ENCODE data around the gene LCE1B. TPM values are rescaled to one million over a fixed set of nuclear protein-coding genes. Genes with fewer than 3 reads are reported as not detected.

Gene LCE1B, protein sequence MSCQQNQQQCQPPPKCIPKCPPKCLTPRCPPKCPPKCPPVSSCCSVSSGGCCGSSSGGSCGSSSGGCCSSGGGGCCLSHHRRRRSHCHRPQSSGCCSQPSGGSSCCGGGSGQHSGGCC
- total RNA-seq (not detected), polyA plus RNA-seq (not detected), total RNA-seq (not detected)

DNA sequence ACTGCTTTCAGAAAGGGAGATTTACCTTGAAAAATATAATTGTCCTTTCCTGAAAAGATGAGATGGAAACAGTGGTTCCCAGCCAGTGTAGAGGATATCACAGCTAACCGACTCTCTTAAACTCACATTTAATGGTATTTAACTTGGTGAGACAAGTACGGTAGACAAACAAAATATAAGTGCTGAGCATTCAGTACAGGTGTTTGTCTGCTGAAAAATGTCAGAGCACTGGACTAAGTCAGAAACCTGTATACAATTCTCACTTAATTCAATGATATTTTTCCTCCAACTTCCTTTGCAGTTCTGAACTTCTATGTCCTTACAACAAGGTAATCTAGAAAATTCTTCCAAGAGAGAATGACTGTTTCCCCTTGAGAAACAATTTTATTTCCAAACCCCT is at the start of gene LCE1B:
LCE1B (plus strand) TSS at position 301 of the 400 bp plus-strand sequence. CDS start 476 bp downstream, outside the sequence.
- DNase-seq, result no peak
- intact Hi-C loops (cut with micrococcal nuclease), result no loop called here

DNA sequence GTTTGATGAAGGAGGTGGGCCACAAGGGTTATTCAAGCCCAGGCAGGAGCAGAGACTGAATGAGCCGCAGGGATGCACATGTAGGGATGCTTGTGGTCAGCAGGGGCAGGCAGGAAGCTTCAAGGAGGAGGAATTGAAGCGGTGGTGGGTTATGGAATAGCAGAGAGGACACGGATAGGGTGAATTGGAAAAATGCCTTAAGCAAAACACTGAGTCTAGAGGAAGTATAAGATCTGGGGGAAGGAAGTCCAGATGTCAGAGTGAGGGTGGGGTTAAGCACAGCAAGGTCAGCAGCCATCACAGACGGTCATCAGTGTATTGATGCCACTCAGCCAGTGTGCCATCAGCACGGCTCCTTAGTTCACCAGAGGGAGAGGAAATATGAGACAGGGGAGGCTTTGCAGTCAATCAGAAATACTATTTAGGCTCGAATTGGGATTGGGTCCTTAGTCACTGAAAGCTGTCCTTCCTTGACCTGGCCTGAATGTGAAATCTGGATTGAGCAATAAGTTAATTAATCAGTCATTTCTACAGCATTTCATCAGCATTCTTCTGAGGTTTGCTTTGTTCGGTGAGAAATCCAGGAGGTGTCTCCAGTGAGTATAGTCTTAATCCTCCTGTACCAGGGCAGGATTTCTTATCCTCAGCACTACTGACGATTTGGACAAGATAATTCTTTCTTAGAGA is 42.8 kb upstream of the LCE1B start:
- POLR2A ChIA-PET, result no interaction called here

More for the DNA sequence above, at the start of gene LCE1B:
- no peaks in the 10 kb centered on the region for H3K4me1 Mint-ChIP-seq
- H3K27ac ChIP-seq (ENCODE audit: low read depth, low read length), result no peak within 1 kb of the TSS
- H3K36me3 Mint-ChIP-seq, result no peaks in the 10 kb centered on the region
- ATAC-seq, result no peak
- H3K27me3 ChIP-seq (ENCODE audit: control insufficient read depth in 2 of 2, insufficient read depth in 2 of 2, low read length in 2 of 2), result no peaks in the 10 kb centered on the region
- H3K4me1 ChIP-seq (ENCODE audit: control insufficient read depth in 2 of 2, insufficient read depth in 2 of 2, low read length in 2 of 2), result no peaks in the 10 kb centered on the region
- peaks cover 0 to 5% (median 0%) of the 10 kb centered on the region in 11 donors for H3K9me3 Mint-ChIP-seq
- no peak within 1 kb of the TSS for H3K4me3 ChIP-seq (ENCODE audit: low read length)
- no peak within 1 kb of the TSS for H3K27ac Mint-ChIP-seq
- H3K27me3 Mint-ChIP-seq, result peaks cover 2 to 23% (median 10%) of the 10 kb centered on the region in 5 donors
- ChIA-PET CTCF (no interaction called here), POLR2A (no interaction called here)
- H3K9me3 ChIP-seq (ENCODE audit: control insufficient read depth in 2 of 3, low read length in 3 of 3), result no peaks in the 10 kb centered on the region
- H3K4me3 Mint-ChIP-seq, result no peak within 1 kb of the TSS
- H3K36me3 ChIP-seq (ENCODE audit: control insufficient read depth in 2 of 3, insufficient read depth in 3 of 3, low read length in 3 of 3), result no peaks in the 10 kb centered on the region

DNA sequence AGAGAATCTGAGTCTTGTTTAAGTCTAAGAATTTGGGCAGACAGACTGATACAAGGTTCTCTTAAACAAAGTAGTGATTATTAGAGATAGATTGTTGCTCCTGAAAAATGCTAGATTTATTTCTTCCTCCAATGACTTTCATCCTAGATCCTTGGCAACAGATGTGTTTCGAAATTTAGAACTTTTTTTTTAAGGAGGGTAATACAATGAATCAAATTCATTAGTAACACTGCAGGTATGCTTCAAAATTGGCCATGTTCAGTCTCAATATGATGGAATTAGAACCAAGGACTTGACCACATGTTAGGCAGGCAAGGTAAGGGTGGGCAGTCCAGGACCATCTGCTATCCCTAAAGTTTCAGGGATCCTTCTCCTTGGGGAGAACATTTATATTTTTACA is 41.4 kb upstream of the LCE1B start:
- Histone ChIP-seq H3K9me3 (ENCODE audit: control insufficient read depth in 2 of 3, low read length in 3 of 3) (no peaks in the 10 kb centered on the region), H3K36me3 (ENCODE audit: control insufficient read depth in 2 of 3, insufficient read depth in 3 of 3, low read length in 3 of 3) (no peaks in the 10 kb centered on the region), H3K27ac (ENCODE audit: low read depth, low read length) (no peak overlapping the region), H3K4me1 (ENCODE audit: control insufficient read depth in 2 of 2, insufficient read depth in 2 of 2, low read length in 2 of 2) (no peaks in the 10 kb centered on the region), H3K4me3 (ENCODE audit: low read length) (no peak overlapping the region), H3K27me3 (ENCODE audit: control insufficient read depth in 2 of 2, insufficient read depth in 2 of 2, low read length in 2 of 2) (no peaks in the 10 kb centered on the region)
- DNase-seq (no peak), ATAC-seq (no peak)
- Mint-ChIP-seq H3K4me3 (no peak overlapping the region), H3K36me3 (peaks cover 0 to 2% (median 0%) of the 10 kb centered on the region in 5 donors), H3K4me1 (no peaks in the 10 kb centered on the region), H3K9me3 (peaks cover 0 to 11% (median 3%) of the 10 kb centered on the region in 11 donors), H3K27me3 (peaks cover 0 to 34% (median 21%) of the 10 kb centered on the region in 5 donors), H3K27ac (no peak overlapping the region)
- ChIA-PET POLR2A (no interaction called here), CTCF (no interaction called here)
- intact Hi-C loops (cut with micrococcal nuclease), result no loop called here

More for the DNA sequence above, 42.8 kb upstream of the LCE1B start:
- Mint-ChIP-seq H3K27ac (no peak overlapping the region), H3K36me3 (peaks cover 0 to 3% (median 0%) of the 10 kb centered on the region in 5 donors), H3K27me3 (peaks cover 0 to 30% (median 14%) of the 10 kb centered on the region in 5 donors), H3K4me3 (no peak overlapping the region), H3K9me3 (peaks cover 0 to 7% (median 2%) of the 10 kb centered on the region in 11 donors), H3K4me1 (no peaks in the 10 kb centered on the region)
- no peaks in the 10 kb centered on the region for H3K27me3 ChIP-seq (ENCODE audit: control insufficient read depth in 2 of 2, insufficient read depth in 2 of 2, low read length in 2 of 2)
- H3K27ac ChIP-seq (ENCODE audit: low read depth, low read length), result no peak overlapping the region
- DNase-seq (no peak), ATAC-seq (no peak)
- H3K4me1 ChIP-seq (ENCODE audit: control insufficient read depth in 2 of 2, insufficient read depth in 2 of 2, low read length in 2 of 2), result no peaks in the 10 kb centered on the region
- no peak overlapping the region for H3K4me3 ChIP-seq (ENCODE audit: low read length)
- intact Hi-C loops (cut with micrococcal nuclease), result no loop called here
- H3K36me3 ChIP-seq (ENCODE audit: control insufficient read depth in 2 of 3, insufficient read depth in 3 of 3, low read length in 3 of 3), result no peaks in the 10 kb centered on the region
- CTCF ChIA-PET, result no interaction called here
- H3K9me3 ChIP-seq (ENCODE audit: control insufficient read depth in 2 of 3, low read length in 3 of 3), result no peaks in the 10 kb centered on the region

DNA sequence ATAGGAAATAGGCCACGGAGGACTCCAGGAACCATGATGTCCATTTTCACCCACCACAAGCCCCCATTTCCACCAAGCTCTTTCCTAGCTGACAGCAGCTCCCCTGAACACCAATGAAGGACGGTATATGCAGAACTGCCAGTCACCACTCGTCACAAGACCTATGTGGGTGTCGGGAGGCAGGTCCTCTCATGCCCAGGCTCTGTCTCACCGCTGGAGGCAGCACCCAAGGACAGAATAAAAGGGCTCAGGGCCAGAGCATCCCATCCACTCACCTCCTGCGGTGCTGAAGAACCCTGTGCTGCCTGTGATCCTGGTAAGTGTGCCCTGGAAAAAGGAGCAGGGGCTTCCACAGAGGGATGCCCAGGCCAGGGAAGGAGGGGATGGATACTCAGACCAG is 36.9 kb upstream of the LCE1B start, which contains the start of gene LCE1F:
LCE1F (plus strand) TSS at position 266 of the 400 bp plus-strand sequence. CDS start 1,232 bp downstream, outside the sequence.
- H3K4me1 ChIP-seq (ENCODE audit: control insufficient read depth in 2 of 2, insufficient read depth in 2 of 2, low read length in 2 of 2), result no peaks in the 10 kb centered on the region
- no peak within 1 kb of the TSS for H3K27ac Mint-ChIP-seq
- H3K4me1 Mint-ChIP-seq, result no peaks in the 10 kb centered on the region
- no peak within 1 kb of the TSS for H3K4me3 Mint-ChIP-seq
- H3K27me3 Mint-ChIP-seq, result peaks cover 4 to 47% (median 33%) of the 10 kb centered on the region in 5 donors
- intact Hi-C loops (cut with micrococcal nuclease), result no loop called here
- no peaks in the 10 kb centered on the region for H3K27me3 ChIP-seq (ENCODE audit: control insufficient read depth in 2 of 2, insufficient read depth in 2 of 2, low read length in 2 of 2)
- ATAC-seq, result no peak
- H3K27ac ChIP-seq (ENCODE audit: low read depth, low read length), result no peak within 1 kb of the TSS
- CTCF ChIA-PET, result no interaction called here
- DNase-seq, result no peak
- H3K4me3 ChIP-seq (ENCODE audit: low read length), result no peak within 1 kb of the TSS
- H3K36me3 ChIP-seq (ENCODE audit: control insufficient read depth in 2 of 3, insufficient read depth in 3 of 3, low read length in 3 of 3), result no peaks in the 10 kb centered on the region
- H3K9me3 Mint-ChIP-seq, result peaks cover 0 to 11% (median 3%) of the 10 kb centered on the region in 11 donors
- no peaks in the 10 kb centered on the region for H3K36me3 Mint-ChIP-seq
- H3K9me3 ChIP-seq (ENCODE audit: control insufficient read depth in 2 of 3, low read length in 3 of 3), result no peaks in the 10 kb centered on the region
- POLR2A ChIA-PET, result no interaction called here

GRCh38 chr1:152776361-152776760 is 35.4 kb upstream of the LCE1B start:
- DNase-seq, result no peak
- Histone ChIP-seq H3K9me3 (ENCODE audit: control insufficient read depth in 2 of 3, low read length in 3 of 3) (no peaks in the 10 kb centered on the region), H3K27ac (ENCODE audit: low read depth, low read length) (no peak overlapping the region), H3K4me3 (ENCODE audit: low read length) (no peak overlapping the region), H3K36me3 (ENCODE audit: control insufficient read depth in 2 of 3, insufficient read depth in 3 of 3, low read length in 3 of 3) (no peaks in the 10 kb centered on the region), H3K27me3 (ENCODE audit: control insufficient read depth in 2 of 2, insufficient read depth in 2 of 2, low read length in 2 of 2) (no peaks in the 10 kb centered on the region), H3K4me1 (ENCODE audit: control insufficient read depth in 2 of 2, insufficient read depth in 2 of 2, low read length in 2 of 2) (no peaks in the 10 kb centered on the region)
- intact Hi-C loops (cut with micrococcal nuclease), result no loop called here
- no peaks in the 10 kb centered on the region for H3K36me3 Mint-ChIP-seq
- no peaks in the 10 kb centered on the region for H3K4me1 Mint-ChIP-seq
- H3K4me3 Mint-ChIP-seq, result no peak overlapping the region
- ChIA-PET POLR2A (no interaction called here), CTCF (no interaction called here)
- H3K9me3 Mint-ChIP-seq, result peaks cover 0 to 11% (median 3%) of the 10 kb centered on the region in 11 donors
- no peak overlapping the region for H3K27ac Mint-ChIP-seq
- peaks cover 6 to 53% (median 37%) of the 10 kb centered on the region in 5 donors for H3K27me3 Mint-ChIP-seq
- ATAC-seq, result no peak

- Histone ChIP-seq H3K4me1 (ENCODE audit: control insufficient read depth in 2 of 2, insufficient read depth in 2 of 2, low read length in 2 of 2) (no peaks in the 10 kb centered on the region), H3K27me3 (ENCODE audit: control insufficient read depth in 2 of 2, insufficient read depth in 2 of 2, low read length in 2 of 2) (no peaks in the 10 kb centered on the region), H3K27ac (ENCODE audit: low read depth, low read length) (no peak overlapping the region), H3K36me3 (ENCODE audit: control insufficient read depth in 2 of 3, insufficient read depth in 3 of 3, low read length in 3 of 3) (no peaks in the 10 kb centered on the region), H3K9me3 (ENCODE audit: control insufficient read depth in 2 of 3, low read length in 3 of 3) (no peaks in the 10 kb centered on the region), H3K4me3 (ENCODE audit: low read length) (no peak overlapping the region)
- POLR2A ChIA-PET, result no interaction called here
- CTCF ChIA-PET, result no interaction called here
- intact Hi-C loops (cut with micrococcal nuclease), result no loop called here
- peaks cover 6 to 62% (median 44%) of the 10 kb centered on the region in 5 donors for H3K27me3 Mint-ChIP-seq
- H3K9me3 Mint-ChIP-seq, result peaks cover 0 to 11% (median 2%) of the 10 kb centered on the region in 11 donors
- no peaks in the 10 kb centered on the region for H3K36me3 Mint-ChIP-seq
- ATAC-seq, result no peak
- no peaks in the 10 kb centered on the region for H3K4me1 Mint-ChIP-seq
- DNase-seq, result no peak
- no peak overlapping the region for H3K27ac Mint-ChIP-seq
- no peak overlapping the region for H3K4me3 Mint-ChIP-seq
These were observed 34.1 kb upstream of the LCE1B start for GRCh38 chr1:152777510-152778137.

Data from naive thymus-derived CD4-positive, alpha-beta T cell (primary cell).